H9 (cell line): ENCODE results near the gene RMI2. TPM values are rescaled to one million over a fixed set of nuclear protein-coding genes. Genes with fewer than 3 reads are reported as not detected.

ENCODE experiments used
- DNase-seq: peaks from one replicate; pipeline ENCODE4 v3.0.0-alpha.2; 2017
- H2AFZ ChIP-seq: one replicate; pipeline ENCODE4 v1.6.1; 2013; ENCODE audit warnings: mild to moderate bottlenecking, low read length, control low read depth, moderate library complexity
- H2AK5ac ChIP-seq: 2 replicates; pipeline ENCODE4 v1.6.1; 2013; ENCODE audit warnings: low read length, control low read depth, mixed read lengths; ENCODE audit not compliant: insufficient read length
- H2BK120ac ChIP-seq: one replicate; pipeline ENCODE4 v1.6.1; 2013; ENCODE audit warnings: low read depth, mild to moderate bottlenecking, low read length, control low read depth, inconsistent platforms; ENCODE audit not compliant: poor library complexity, severe bottlenecking
- H2BK12ac ChIP-seq: 2 replicates; pipeline ENCODE4 v1.6.1; 2013; ENCODE audit warnings: low read length, control low read depth, mixed read lengths, low read depth; ENCODE audit not compliant: insufficient read length
- H2BK15ac ChIP-seq: 2 replicates; pipeline ENCODE4 v1.6.1; 2013; ENCODE audit warnings: low read depth, low read length, control low read depth
- H2BK20ac ChIP-seq: one replicate; pipeline ENCODE4 v1.6.1; 2013; ENCODE audit warnings: low read depth, mild to moderate bottlenecking, low read length, control low read depth, inconsistent platforms; ENCODE audit not compliant: poor library complexity, severe bottlenecking
- H2BK5ac ChIP-seq: 2 replicates; pipeline ENCODE4 v1.6.1; 2013; ENCODE audit warnings: low read length, control low read depth, mixed read lengths; ENCODE audit not compliant: insufficient read length
- H3K14ac ChIP-seq: 2 replicates; pipeline ENCODE4 v1.6.1; 2013; ENCODE audit warnings: low read length, control low read depth; ENCODE audit not compliant: insufficient read depth
- H3K18ac ChIP-seq: 2 replicates; pipeline ENCODE4 v1.6.1; 2013; ENCODE audit warnings: low read depth, mild to moderate bottlenecking, mixed read lengths, low read length, control low read depth; ENCODE audit not compliant: insufficient read length
- H3K23ac ChIP-seq: 2 replicates; pipeline ENCODE4 v1.6.1; 2013; ENCODE audit warnings: low read length, control low read depth, mixed read lengths, low read depth; ENCODE audit not compliant: insufficient read length
- H3K23me2 ChIP-seq: 2 replicates; pipeline ENCODE4 v1.6.1; 2013; ENCODE audit warnings: low read depth, mild to moderate bottlenecking, mixed read lengths, low read length, control low read depth; ENCODE audit not compliant: insufficient read length, poor library complexity, severe bottlenecking
- H3K27ac ChIP-seq: 2 replicates; pipeline ENCODE4 v1.5.1; 2013; ENCODE audit warnings: low read length, control low read depth, mixed read lengths, low read depth; ENCODE audit not compliant: insufficient read length
- H3K27me3 ChIP-seq: 2 replicates; pipeline ENCODE4 v1.6.1; 2013; ENCODE audit warnings: low read length, control low read depth, inconsistent platforms; ENCODE audit not compliant: insufficient read depth
- H3K4ac ChIP-seq: 2 replicates; pipeline ENCODE4 v1.6.1; 2013; ENCODE audit warnings: low read depth, mild to moderate bottlenecking, control low read depth, inconsistent platforms, low read length, moderate library complexity
- H3K4me1 ChIP-seq: 2 replicates; pipeline ENCODE4 v1.6.1; 2013; ENCODE audit warnings: low read length, control low read depth, inconsistent platforms; ENCODE audit not compliant: insufficient read depth
- H3K4me2 ChIP-seq: 2 replicates; pipeline ENCODE4 v1.6.1; 2013; ENCODE audit warnings: low read length, control low read depth, mixed read lengths; ENCODE audit not compliant: insufficient read length, insufficient read depth
- H3K56ac ChIP-seq: 2 replicates; pipeline ENCODE4 v1.6.1; 2013; ENCODE audit warnings: low read depth, mild to moderate bottlenecking, mixed read lengths, low read length, control low read depth; ENCODE audit not compliant: insufficient read length
- H3K79me1 ChIP-seq: 2 replicates; pipeline ENCODE4 v1.6.1; 2013; ENCODE audit warnings: low read depth, mild to moderate bottlenecking, moderate library complexity, low read length, control low read depth, inconsistent platforms; ENCODE audit not compliant: insufficient read depth, poor library complexity, severe bottlenecking
- H3K79me2 ChIP-seq: 2 replicates; pipeline ENCODE4 v1.6.1; 2013; ENCODE audit warnings: low read length, control low read depth, inconsistent platforms; ENCODE audit not compliant: insufficient read depth
- H3K9ac ChIP-seq: 2 replicates; pipeline ENCODE4 v1.6.1; 2013; ENCODE audit warnings: low read length, control low read depth, mixed read lengths; ENCODE audit not compliant: insufficient read length; ENCODE audit errors: extremely low read depth
- H3K9me3 ChIP-seq: one replicate; pipeline ENCODE4 v1.6.1; 2013; ENCODE audit warnings: low read depth, low read length, inconsistent platforms; ENCODE audit not compliant: control insufficient read depth
- H3T11ph ChIP-seq: one replicate; pipeline ENCODE4 v1.6.1; 2013; ENCODE audit warnings: mild to moderate bottlenecking, low read length, control low read depth, inconsistent platforms
- H4K20me1 ChIP-seq: one replicate; pipeline ENCODE4 v1.6.1; 2013; ENCODE audit not compliant: control insufficient read depth, insufficient read length, insufficient read depth
- H4K5ac ChIP-seq: 2 replicates; pipeline ENCODE4 v1.6.1; 2013; ENCODE audit warnings: low read depth, mild to moderate bottlenecking, mixed read lengths, low read length, control low read depth; ENCODE audit not compliant: insufficient read length
- H4K8ac ChIP-seq: replicated peaks from 2 replicates; pipeline ENCODE4 v1.6.1; 2013; ENCODE audit warnings: low read length, control low read depth, mixed read lengths, low read depth; ENCODE audit not compliant: insufficient read length
- H4K91ac ChIP-seq: 2 replicates; pipeline ENCODE4 v1.6.1; 2013; ENCODE audit warnings: low read depth, mild to moderate bottlenecking, moderate library complexity, mixed read lengths, low read length, control low read depth; ENCODE audit not compliant: insufficient read length
- H3K27ac Mint-ChIP-seq, 3 experiments: 2 replicates in 2 of 3; 3 replicates in 1 of 3; pipeline ENCODE4 v1.8.0; 2020 to 2021; ENCODE audit warnings: mixed read lengths in 3 of 3, mild to moderate bottlenecking in 1 of 3, moderate library complexity in 1 of 3
- H3K27me3 Mint-ChIP-seq: 2 replicates; pipeline ENCODE4 v1.8.0; 2021; ENCODE audit warnings: low read depth, mild to moderate bottlenecking, moderate library complexity, mixed read lengths
- H3K36me3 Mint-ChIP-seq, 3 experiments: 2 replicates in 2 of 3; 3 replicates in 1 of 3; pipeline ENCODE4 v1.8.0; 2020 to 2021; ENCODE audit warnings: low read depth in 3 of 3, mixed read lengths in 3 of 3; ENCODE audit not compliant: insufficient read depth in 1 of 3
- H3K4me1 Mint-ChIP-seq, 2 experiments: 2 replicates each; pipeline ENCODE4 v1.8.0; 2020; ENCODE audit warnings: mixed read lengths in 2 of 2
- H3K4me3 Mint-ChIP-seq, 2 experiments: 2 replicates in 1 of 2; 3 replicates in 1 of 2; pipeline ENCODE4 v1.8.0; 2020 to 2021; ENCODE audit warnings: mild to moderate bottlenecking in 2 of 2, mixed read lengths in 2 of 2, moderate library complexity in 1 of 2
- H3K9me3 Mint-ChIP-seq, 2 experiments: 2 replicates in 1 of 2; 3 replicates in 1 of 2; pipeline ENCODE4 v1.8.0; 2020; ENCODE audit warnings: mild to moderate bottlenecking in 2 of 2, mixed read lengths in 2 of 2, moderate library complexity in 1 of 2
- CTCF ChIP-seq: fragments of 200-600 bp; sonication (generic); conservative IDR thresholded peaks from 3 replicates; pipeline ENCODE4 v1.8.0; 2021; ENCODE audit warnings: antibody characterized with exemption, mild to moderate bottlenecking
- WGBS: extraction: QIAGEN DNeasy Blood & Tissue Kit; methylation state at CpG from one replicate; pipeline ENCODE4 v1.1.7; 2013; ENCODE audit warnings: missing lambda C conversion rate, low lambda C conversion rate, mixed read lengths; ENCODE audit not compliant: insufficient read length; ENCODE audit errors: extremely low coverage; 5-methylcytosine and 5-hydroxymethylcytosine counted together
- total RNA-seq: library from RNA; stranded (reverse); gene quantifications from 2 replicates; pipeline ENCODE4 v1.2.1, GENCODE V29; 2021

The RMI2 gene
- total RNA-seq, 1 experiment from 2014 or later = 57.6 TPM

DNA sequence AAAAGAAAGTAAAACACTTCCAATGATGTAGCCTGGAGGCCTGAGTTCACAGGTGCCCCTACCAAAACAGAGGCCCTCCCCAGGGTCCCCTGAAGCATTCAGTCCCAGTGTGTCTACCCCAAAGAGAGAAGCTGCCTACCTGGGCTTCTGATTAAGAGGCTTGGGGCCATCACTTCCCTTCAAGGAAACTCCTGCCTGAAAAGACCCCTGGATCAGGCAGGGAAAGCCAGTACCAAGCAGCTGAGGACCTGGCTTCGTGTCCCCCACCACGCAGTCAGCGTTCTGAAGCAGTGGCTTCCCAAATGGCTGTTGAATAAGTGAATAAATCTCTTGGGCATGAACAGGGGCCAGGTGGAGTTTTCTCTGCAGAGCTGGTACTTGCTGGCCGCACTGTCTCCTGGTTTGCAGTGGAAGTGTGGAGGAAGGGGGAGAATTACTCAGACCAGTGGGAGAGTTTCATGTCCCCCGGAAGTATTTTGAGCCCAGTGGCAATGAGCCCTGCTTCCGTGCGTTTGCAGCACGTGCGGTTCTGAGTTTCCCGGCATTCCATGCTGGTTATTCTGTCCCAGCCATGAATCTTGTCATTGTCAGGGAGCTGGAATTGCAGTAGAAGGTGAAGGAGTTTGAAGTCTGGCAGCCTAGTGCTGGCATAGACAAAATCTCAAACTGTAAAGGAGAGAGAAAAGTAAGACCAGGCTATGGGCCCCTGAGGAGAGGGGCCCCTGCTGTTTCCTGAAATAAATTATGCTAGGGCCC lies 27.0 kb downstream of the RMI2 start:
- Mint-ChIP-seq H3K4me3 (no peak overlapping the region), H3K9me3 (no peaks in the 10 kb centered on the region; a peak in 1 of 5 replicates), H3K27me3 (peaks cover 2% of the 10 kb centered on the region; the same call in 1 of the 2 replicates), H3K36me3 (no peaks in the 10 kb centered on the region), H3K27ac (no peak overlapping the region), H3K4me1 (peaks cover 4 to 19% of the 10 kb centered on the region in 2 experiments)
- no CpG with 5 or more reads among the region's 10 CpGs for WGBS
- Histone ChIP-seq H3K56ac (no peak overlapping the region), H2AK5ac (no peak overlapping the region), H3K23me2 (no peaks in the 10 kb centered on the region), H2BK12ac (no peak overlapping the region), H3K79me2 (no peaks in the 10 kb centered on the region), H3K14ac (no peak overlapping the region), H3K18ac (peak overlapping the region; percentile 40), H4K8ac (no peak overlapping the region), H3K4me2 (no peak overlapping the region), H4K20me1 (no peaks in the 10 kb centered on the region), H3K4me1 (no peaks in the 10 kb centered on the region; the same call in 1 of the 2 replicates), H2AFZ (no peak overlapping the region), H2BK20ac (no peak overlapping the region), H3K23ac (no peak overlapping the region), H3K79me1 (no peaks in the 10 kb centered on the region), H4K91ac (no peak overlapping the region), H2BK5ac (no peak overlapping the region), H3K4ac (no peak overlapping the region), H2BK15ac (no peak overlapping the region), H3K9me3 (no peaks in the 10 kb centered on the region), H3K27ac (no peak overlapping the region), H3T11ph (no peak overlapping the region), H4K5ac (no peak overlapping the region), H2BK120ac (no peak overlapping the region), H3K27me3 (no peaks in the 10 kb centered on the region), H3K9ac (no peak overlapping the region)
- TF ChIP-seq CTCF = no peak
- DNase-seq = no peak
